Measurements from ENCODE around the gene COLEC12. TPM values are rescaled to one million over a fixed set of nuclear protein-coding genes. Genes with fewer than 3 reads are reported as not detected.

COLEC12 gene
- total RNA-seq, 1 experiment from 2014 or later, result not detected

DNA sequence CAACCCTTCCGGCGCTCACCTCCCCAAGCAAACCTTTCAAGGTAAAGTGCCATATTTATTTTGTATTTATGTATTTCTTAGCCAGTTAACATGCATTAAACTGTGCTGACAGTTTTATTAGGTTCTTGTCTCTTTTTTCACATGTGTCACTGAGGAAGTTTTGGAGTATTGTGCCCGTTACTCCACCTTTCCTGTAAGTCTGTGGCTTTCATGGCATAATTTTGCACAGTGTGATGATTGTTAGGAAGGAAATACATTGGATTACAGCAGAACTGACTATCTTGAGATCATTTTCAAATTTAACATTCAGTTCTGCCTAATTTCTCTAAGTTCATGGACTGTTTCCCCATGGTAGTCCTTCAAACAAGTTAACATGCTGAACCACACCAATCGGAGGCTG, 67.7 kb downstream of the COLEC12 start:
- POLR2A ChIA-PET (ENCODE audit: unreplicated experiment), result no interaction called here
- no peak for TF ChIP-seq EZH2 (IDR thresholded peaks at IDR 0.05; ENCODE audit: low read depth)
- TF ChIP-seq, protein P1, sequence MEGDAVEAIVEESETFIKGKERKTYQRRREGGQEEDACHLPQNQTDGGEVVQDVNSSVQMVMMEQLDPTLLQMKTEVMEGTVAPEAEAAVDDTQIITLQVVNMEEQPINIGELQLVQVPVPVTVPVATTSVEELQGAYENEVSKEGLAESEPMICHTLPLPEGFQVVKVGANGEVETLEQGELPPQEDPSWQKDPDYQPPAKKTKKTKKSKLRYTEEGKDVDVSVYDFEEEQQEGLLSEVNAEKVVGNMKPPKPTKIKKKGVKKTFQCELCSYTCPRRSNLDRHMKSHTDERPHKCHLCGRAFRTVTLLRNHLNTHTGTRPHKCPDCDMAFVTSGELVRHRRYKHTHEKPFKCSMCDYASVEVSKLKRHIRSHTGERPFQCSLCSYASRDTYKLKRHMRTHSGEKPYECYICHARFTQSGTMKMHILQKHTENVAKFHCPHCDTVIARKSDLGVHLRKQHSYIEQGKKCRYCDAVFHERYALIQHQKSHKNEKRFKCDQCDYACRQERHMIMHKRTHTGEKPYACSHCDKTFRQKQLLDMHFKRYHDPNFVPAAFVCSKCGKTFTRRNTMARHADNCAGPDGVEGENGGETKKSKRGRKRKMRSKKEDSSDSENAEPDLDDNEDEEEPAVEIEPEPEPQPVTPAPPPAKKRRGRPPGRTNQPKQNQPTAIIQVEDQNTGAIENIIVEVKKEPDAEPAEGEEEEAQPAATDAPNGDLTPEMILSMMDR (conservative IDR thresholded peaks at IDR 0.05), result no peak

DNA sequence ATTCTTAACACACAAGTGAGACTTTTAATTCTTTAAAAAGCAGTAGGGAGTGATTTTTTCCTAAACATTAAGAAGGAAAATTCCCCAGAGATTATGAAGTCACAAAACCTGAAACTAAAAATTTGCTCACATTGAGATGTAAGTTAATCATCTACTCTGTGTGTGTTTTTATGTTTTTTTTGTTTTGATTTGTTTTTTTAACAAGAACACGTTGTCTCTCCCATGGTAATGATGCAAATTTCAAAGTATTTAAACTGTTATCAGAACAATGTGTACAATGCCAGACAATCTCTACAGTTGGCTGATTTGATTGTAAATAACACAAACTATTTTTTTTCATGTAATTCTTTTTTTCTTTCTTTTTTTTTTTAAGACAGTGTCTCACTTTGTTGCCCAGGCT, 71.5 kb downstream of the COLEC12 start:
- DNase-seq, result no peak
- H3K9me3 ChIP-seq (ENCODE audit: insufficient read depth, low read depth), result no peaks in the 10 kb centered on the region
- H4K20me1 ChIP-seq (ENCODE audit: insufficient read depth), result no peaks in the 10 kb centered on the region
- H3K9me2 ChIP-seq (ENCODE audit: insufficient read depth), result no peaks in the 10 kb centered on the region
- no peak overlapping the region for H3K4me2 ChIP-seq
- H3K79me2 ChIP-seq (ENCODE audit: low read depth), result no peaks in the 10 kb centered on the region
- no peaks in the 10 kb centered on the region for H3K36me3 ChIP-seq (ENCODE audit: low read depth)
- H3K4me1 ChIP-seq (replicated peaks; ENCODE audit: insufficient read depth), result no peaks in the 10 kb centered on the region
- intact Hi-C loops (cut with micrococcal nuclease; ENCODE audit: unreplicated experiment), result no loop called here
- H3K4me3 ChIP-seq, result no peak overlapping the region
- ChIA-PET POLR2A (ENCODE audit: unreplicated experiment) (no interaction called here), CTCF (no interaction called here)
- H3K27me3 ChIP-seq (ENCODE audit: insufficient read depth, low read depth), result 0 out of 2 replicates have a peak, but pooled peaks cover 6% of the 10 kb centered on the region
- H3K27ac ChIP-seq, result no peak overlapping the region
- TF ChIP-seq, protein P1 (conservative IDR thresholded peaks at IDR 0.05), result no peak
- TF ChIP-seq EZH2 (IDR thresholded peaks at IDR 0.05; ENCODE audit: low read depth), result no peak
- H2AFZ ChIP-seq, result no peak overlapping the region
- no peaks in the 10 kb centered on the region for H3F3A ChIP-seq (ENCODE audit: insufficient read depth, low read depth)
- BruUV-seq (replicated peaks), result no TSS peak

More for the DNA sequence above, 67.7 kb downstream of the COLEC12 start:
- no TSS peak for BruUV-seq (replicated peaks)
- H3K27ac ChIP-seq, result no peak overlapping the region
- CTCF ChIA-PET, result no interaction called here
- 0 out of 2 replicates have a peak, but pooled peaks cover 4% of the 10 kb centered on the region for H3K27me3 ChIP-seq (ENCODE audit: insufficient read depth, low read depth)
- intact Hi-C loops (cut with micrococcal nuclease; ENCODE audit: unreplicated experiment), result no loop called here
- no peaks in the 10 kb centered on the region for H3K79me2 ChIP-seq (ENCODE audit: low read depth)
- no peaks in the 10 kb centered on the region for H3K9me2 ChIP-seq (ENCODE audit: insufficient read depth)
- no peaks in the 10 kb centered on the region for H3K9me3 ChIP-seq (ENCODE audit: insufficient read depth, low read depth)
- no peaks in the 10 kb centered on the region for H4K20me1 ChIP-seq (ENCODE audit: insufficient read depth)
- no peak for DNase-seq
- H2AFZ ChIP-seq, result no peak overlapping the region
- H3K4me1 ChIP-seq (replicated peaks; ENCODE audit: insufficient read depth), result no peaks in the 10 kb centered on the region
- H3F3A ChIP-seq (ENCODE audit: insufficient read depth, low read depth), result no peaks in the 10 kb centered on the region
- H3K36me3 ChIP-seq (ENCODE audit: low read depth), result no peaks in the 10 kb centered on the region
- H3K4me2 ChIP-seq, result no peak overlapping the region
- no peak overlapping the region for H3K4me3 ChIP-seq

DNA sequence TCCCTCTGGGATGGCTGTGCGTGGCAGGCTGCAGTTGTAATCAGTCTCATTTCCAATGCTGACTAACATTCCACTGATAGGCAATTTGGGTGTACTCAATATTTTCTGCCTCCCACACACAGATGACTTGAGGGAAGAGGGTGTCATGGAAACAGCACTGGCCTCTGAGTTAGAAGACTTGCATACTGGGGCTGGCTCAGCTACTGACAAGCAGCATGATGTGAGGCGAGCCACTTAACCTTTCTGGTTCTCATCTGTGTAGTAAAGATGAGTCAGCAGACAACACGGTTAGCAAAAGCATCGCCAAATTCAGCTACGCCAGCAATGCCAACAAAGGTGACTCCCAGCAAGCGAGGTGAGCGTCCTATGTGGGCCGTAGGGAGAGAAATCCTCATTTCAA, 73.5 kb downstream of the COLEC12 start:
- intact Hi-C loops (cut with micrococcal nuclease; ENCODE audit: unreplicated experiment), result no loop called here
- H3K36me3 ChIP-seq (ENCODE audit: low read depth), result no peaks in the 10 kb centered on the region
- DNase-seq, result no peak
- H3K4me3 ChIP-seq, result no peak overlapping the region
- 0 out of 2 replicates have a peak, but pooled peaks cover 11% of the 10 kb centered on the region for H3K27me3 ChIP-seq (ENCODE audit: insufficient read depth, low read depth)
- ChIA-PET CTCF (no interaction called here), POLR2A (ENCODE audit: unreplicated experiment) (no interaction called here)
- H4K20me1 ChIP-seq (ENCODE audit: insufficient read depth), result no peaks in the 10 kb centered on the region
- no peak overlapping the region for H2AFZ ChIP-seq
- no peaks in the 10 kb centered on the region for H3K9me3 ChIP-seq (ENCODE audit: insufficient read depth, low read depth)
- TF ChIP-seq EZH2 (IDR thresholded peaks at IDR 0.05; ENCODE audit: low read depth), result no peak
- TF ChIP-seq, protein P1 (conservative IDR thresholded peaks at IDR 0.05), result no peak
- no peak overlapping the region for H3K27ac ChIP-seq
- H3F3A ChIP-seq (ENCODE audit: insufficient read depth, low read depth), result no peaks in the 10 kb centered on the region
- no peaks in the 10 kb centered on the region; the same call in 1 of the 2 replicates for H3K9me2 ChIP-seq (ENCODE audit: insufficient read depth)
- H3K4me2 ChIP-seq, result no peak overlapping the region
- no peaks in the 10 kb centered on the region for H3K79me2 ChIP-seq (ENCODE audit: low read depth)
- no TSS peak for BruUV-seq (replicated peaks)
- no peaks in the 10 kb centered on the region for H3K4me1 ChIP-seq (replicated peaks; ENCODE audit: insufficient read depth)
